MG63 (cell line): Measurements from ENCODE around the gene TBC1D3C. TPM values are rescaled to one million over a fixed set of nuclear protein-coding genes. Genes with fewer than 3 reads are reported as not detected.
"Not testable (repeated sequence)": the region's sequence is repeated elsewhere in the genome, so short reads cannot be mapped to it uniquely, and the experiment has no call there.

Experiments used
- DNase-seq: peaks from one replicate; pipeline ENCODE4 v3.0.0-alpha.2; 2020
- H3K27me3 ChIP-seq: fragments of 250-450 bp; sonication (Bioruptor Pico); 2 replicates; pipeline ENCODE4 v1.5.1; 2020; ENCODE audit warnings: mild to moderate bottlenecking, moderate library complexity
- H3K36me3 ChIP-seq: fragments of 250-450 bp; sonication (Bioruptor Pico); 2 replicates; pipeline ENCODE4 v1.5.1; 2020; ENCODE audit warnings: mild to moderate bottlenecking, moderate library complexity
- H3K4me3 ChIP-seq: fragments of 250-450 bp; sonication (Bioruptor Pico); 2 replicates; pipeline ENCODE4 v1.5.1; 2020; ENCODE audit warnings: mild to moderate bottlenecking, moderate library complexity
- H3K9me3 ChIP-seq: fragments of 250-450 bp; sonication (Bioruptor Pico); 2 replicates; pipeline ENCODE4 v1.5.1; 2020; ENCODE audit warnings: mild to moderate bottlenecking, moderate library complexity
- total RNA-seq: library from RNA; depleted of rRNA; stranded (reverse); fragments of >200 nt; shearing (Covaris generic); gene quantifications from 2 replicates; pipeline ENCODE4 v1.2.3, GENCODE V29; 2014; ENCODE audit warnings: low replicate concordance; rRNA removed

Gene TBC1D3C
- 0.46 and 2.7 TPM in 2 replicates for total RNA-seq

DNA sequence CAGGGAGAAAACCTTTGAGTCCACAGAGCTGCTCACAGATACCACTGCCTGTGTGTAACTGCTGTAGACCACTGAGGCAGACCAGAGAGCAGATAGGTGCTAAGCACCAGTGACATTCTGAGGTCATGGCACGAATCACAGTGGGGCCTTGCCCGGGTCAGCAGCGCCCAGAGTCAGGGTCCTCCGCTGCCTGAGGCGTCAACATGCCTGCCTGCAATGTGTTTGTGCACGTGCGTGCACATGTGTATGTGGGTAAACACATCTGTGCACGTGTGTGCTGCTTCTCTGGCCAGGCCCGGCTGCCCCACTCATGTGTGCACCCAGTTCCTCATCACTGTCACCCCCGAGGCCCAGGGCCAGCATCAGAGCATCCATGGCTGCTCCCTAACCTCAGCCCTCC lies at the start of gene TBC1D3C:
Gene TBC1D3C (minus strand): TSS at position 101 of the 400 bp plus-strand sequence. CDS start 1,568 bp downstream, outside the sequence.
- H3K27me3 ChIP-seq, result not testable (repeated sequence)

DNA sequence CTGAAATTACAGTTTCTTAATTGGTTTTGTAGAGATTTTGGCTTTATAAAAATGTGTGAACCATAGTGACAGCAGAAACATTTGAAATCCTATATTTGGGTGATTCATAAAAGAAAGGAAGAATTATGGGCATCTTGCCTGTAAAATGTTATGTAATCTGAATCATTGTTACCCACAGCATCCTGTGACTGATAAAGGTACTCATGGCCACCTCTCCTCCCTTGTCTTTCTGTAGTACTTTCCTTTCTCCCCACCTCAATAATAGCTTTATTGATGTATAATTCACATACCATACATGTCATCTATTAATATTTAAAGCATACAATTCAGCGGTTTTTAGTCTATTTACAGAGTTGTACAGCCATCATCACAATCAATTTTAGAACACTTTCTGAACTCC lies 30.8 kb upstream of the TBC1D3C start:
- not testable (repeated sequence) for H3K36me3 ChIP-seq, H3K4me3 ChIP-seq, DNase-seq, H3K9me3 ChIP-seq, H3K27me3 ChIP-seq

More for the DNA sequence above, at the start of gene TBC1D3C:
- not testable (repeated sequence) for H3K36me3 ChIP-seq, DNase-seq, H3K4me3 ChIP-seq, H3K9me3 ChIP-seq

DNA sequence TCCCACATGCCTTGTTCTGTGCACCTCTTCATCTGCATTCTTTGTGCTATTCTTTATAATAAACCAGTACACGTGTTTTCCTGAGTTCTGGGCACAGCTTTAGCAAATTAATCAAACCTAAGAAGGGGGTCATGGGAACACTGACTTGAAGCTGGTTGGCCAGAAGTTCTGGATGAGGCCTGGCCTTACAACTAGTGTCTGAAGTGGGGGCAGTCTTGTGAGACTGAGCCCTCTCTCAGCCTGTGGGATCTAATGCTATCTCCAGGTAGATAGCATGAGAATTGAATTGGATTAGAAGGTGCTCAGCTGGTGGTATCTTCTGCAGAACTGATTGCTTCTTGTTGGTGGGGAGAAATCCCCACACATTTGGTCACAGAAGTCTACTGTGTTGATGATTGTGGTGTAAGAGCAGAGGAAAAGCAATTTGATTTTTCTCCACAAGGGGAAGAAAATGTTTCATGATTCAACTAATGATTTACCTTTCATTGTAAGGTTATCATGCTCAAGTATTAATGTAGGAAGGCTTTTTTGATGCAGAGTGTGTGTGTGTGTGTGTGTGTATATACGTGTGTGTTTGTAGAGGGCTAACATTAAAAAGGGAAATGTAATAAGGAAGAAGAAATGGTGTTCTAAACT lies 25.7 kb upstream of the TBC1D3C start:
- not testable (repeated sequence) for H3K36me3 ChIP-seq, H3K27me3 ChIP-seq, DNase-seq, H3K4me3 ChIP-seq, H3K9me3 ChIP-seq

DNA sequence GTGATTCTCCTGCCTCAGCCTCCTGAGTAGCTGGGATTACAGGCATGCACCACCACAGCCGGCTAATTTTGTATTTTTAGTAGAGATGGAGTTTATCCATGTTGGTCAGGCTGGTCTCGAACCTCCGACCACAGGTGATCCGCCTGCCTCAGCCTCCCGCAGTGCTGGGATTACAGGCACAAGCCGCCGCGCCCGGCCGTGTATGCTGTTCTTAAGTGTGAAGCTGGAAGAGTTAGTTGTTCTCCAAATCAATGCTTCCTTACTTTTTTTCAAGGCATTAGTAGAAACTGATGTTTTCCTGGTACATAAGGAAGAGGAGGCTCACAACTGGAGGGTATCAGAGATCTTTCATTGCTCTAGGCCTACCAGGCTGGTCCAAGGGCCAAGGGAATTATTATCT lies 19.7 kb upstream of the TBC1D3C start:
- H3K36me3 ChIP-seq, DNase-seq, H3K4me3 ChIP-seq, H3K27me3 ChIP-seq, H3K9me3 ChIP-seq: not testable (repeated sequence)

DNA sequence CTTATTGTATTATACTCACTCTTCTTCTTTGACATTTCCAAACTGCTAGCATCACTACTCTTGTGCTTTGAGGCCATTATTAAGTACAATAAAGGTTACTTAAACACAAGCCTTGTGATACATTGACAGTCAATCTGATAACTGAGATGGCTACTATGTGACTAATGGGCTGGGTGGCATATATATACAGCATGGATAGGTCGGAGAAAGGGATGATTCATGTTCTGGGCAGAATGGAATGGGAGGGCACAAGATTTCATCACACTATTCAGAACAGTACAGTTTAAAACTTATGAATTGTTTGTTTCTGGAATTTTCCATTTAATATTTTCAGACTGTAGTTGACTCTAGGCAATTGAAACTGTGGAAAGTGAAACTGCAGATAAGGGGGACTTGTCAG lies 18.9 kb upstream of the TBC1D3C start:
- H3K27me3 ChIP-seq, H3K36me3 ChIP-seq, H3K4me3 ChIP-seq, H3K9me3 ChIP-seq, DNase-seq: not testable (repeated sequence)

Other genes with a start within 250 kb of the TBC1D3C start
- not detected in 2 replicates for gene TBC1D3K, start 144.2 kb downstream of the TBC1D3C start, total RNA-seq
- 1.9 TPM in 1 of 2 replicates, not detected in the other for gene TBC1D3L, start 79.6 kb downstream of the TBC1D3C start, total RNA-seq
- gene TBC1D3D, start 64.7 kb downstream of the TBC1D3C start, total RNA-seq, result not detected in 2 replicates
- not detected in 2 replicates for gene TBC1D3E, start 59.3 kb upstream of the TBC1D3C start, total RNA-seq
- not detected in 2 replicates for gene TBC1D3, start 123.9 kb upstream of the TBC1D3C start, total RNA-seq
- gene MRPL45, start 228.5 kb upstream of the TBC1D3C start, total RNA-seq, result 82.3 and 87.4 TPM in 2 replicates